GM21576 (cell line): ENCODE results near the gene ATP1A1.

Experiments used
- ATAC-seq: cut with Tn5 transposase; IDR thresholded peaks from one replicate; pipeline ENCODE4 v1.9.1; 2021; ENCODE audit warnings: mild to moderate bottlenecking, moderate library complexity; ENCODE audit not compliant: unreplicated experiment

ATP1A1 gene

GRCh38 chr1:116372651-116373430, at the start of gene ATP1A1:
Gene ATP1A1, plus strand, starts transcription at chr1:116373244. Its CDS starts 268 bp downstream, at chr1:116373512.
- ATAC-seq, result peak; percentile 65

- ATAC-seq, result no peak
Observed at GRCh38 chr1:116323491-116323890, 49.6 kb upstream of the ATP1A1 start.

GRCh38 chr1:116324411-116324810, 48.6 kb upstream of the ATP1A1 start:
- ATAC-seq, result no peak

- no peak for ATAC-seq
Observed at GRCh38 chr1:116325104-116325503, 47.9 kb upstream of the ATP1A1 start.

GRCh38 chr1:116325922-116326321, 47.1 kb upstream of the ATP1A1 start:
- ATAC-seq, result no peak

- no peak for ATAC-seq
Observed at GRCh38 chr1:116326486-116326885, 46.6 kb upstream of the ATP1A1 start.

- no peak for ATAC-seq
Observed at GRCh38 chr1:116328671-116329070, 44.4 kb upstream of the ATP1A1 start.

GRCh38 chr1:116329524-116330341, 43.3 kb upstream of the ATP1A1 start:
- no peak for ATAC-seq

- no peak for ATAC-seq
Observed at GRCh38 chr1:116330342-116330652, 42.7 kb upstream of the ATP1A1 start.

GRCh38 chr1:116330846-116331245, 42.2 kb upstream of the ATP1A1 start:
- no peak for ATAC-seq

GRCh38 chr1:116331523-116331922, 41.5 kb upstream of the ATP1A1 start:
- no peak for ATAC-seq

GRCh38 chr1:116332451-116332850, 40.6 kb upstream of the ATP1A1 start:
- ATAC-seq, result no peak

GRCh38 chr1:116333171-116334014, 39.7 kb upstream of the ATP1A1 start:
- no peak for ATAC-seq

- ATAC-seq, result no peak
Observed at GRCh38 chr1:116334015-116334547, 39.0 kb upstream of the ATP1A1 start.

GRCh38 chr1:116334868-116335635, 38.0 kb upstream of the ATP1A1 start:
- no peak for ATAC-seq

GRCh38 chr1:116335850-116336624, 37.0 kb upstream of the ATP1A1 start:
- no peak for ATAC-seq

GRCh38 chr1:116337398-116337797, 35.6 kb upstream of the ATP1A1 start:
- ATAC-seq, result no peak

GRCh38 chr1:116338400-116338799, 34.6 kb upstream of the ATP1A1 start:
- no peak for ATAC-seq

- no peak for ATAC-seq
Observed at GRCh38 chr1:116340506-116341231, 32.4 kb upstream of the ATP1A1 start.
